GM10248 (cell line): Measurements from ENCODE around the gene TP53I3.

ENCODE experiments used
- CTCF ChIA-PET: fragments of 300-600 bp; sonication (Branson Sonifier 250); formaldehyde crosslinking; extraction: SDS; loops from one replicate; lab custom pipeline; 2021; ENCODE audit warnings: antibody characterized with exemption; lab: Yijun Ruan, JAX
- POLR2A ChIA-PET: fragments of 350-650 bp; sonication (Branson Sonifier 250); formaldehyde crosslinking; extraction: SDS; loops from one replicate; lab custom pipeline; 2020; ENCODE audit warnings: antibody characterized with exemption; lab: Yijun Ruan, JAX
- DNase-seq: peaks from one replicate; pipeline ENCODE4 v3.0.0; 2012; ENCODE audit errors: extremely low spot score
- TF ChIP-seq, protein P1 (sequence below): IDR thresholded peaks from 2 replicates; pipeline ENCODE4 v1.5.1; 2012; ENCODE audit warnings: mild to moderate bottlenecking, low read depth; ENCODE audit errors: extremely low read depth, missing control alignments, control extremely low read depth

TP53I3 gene

DNA sequence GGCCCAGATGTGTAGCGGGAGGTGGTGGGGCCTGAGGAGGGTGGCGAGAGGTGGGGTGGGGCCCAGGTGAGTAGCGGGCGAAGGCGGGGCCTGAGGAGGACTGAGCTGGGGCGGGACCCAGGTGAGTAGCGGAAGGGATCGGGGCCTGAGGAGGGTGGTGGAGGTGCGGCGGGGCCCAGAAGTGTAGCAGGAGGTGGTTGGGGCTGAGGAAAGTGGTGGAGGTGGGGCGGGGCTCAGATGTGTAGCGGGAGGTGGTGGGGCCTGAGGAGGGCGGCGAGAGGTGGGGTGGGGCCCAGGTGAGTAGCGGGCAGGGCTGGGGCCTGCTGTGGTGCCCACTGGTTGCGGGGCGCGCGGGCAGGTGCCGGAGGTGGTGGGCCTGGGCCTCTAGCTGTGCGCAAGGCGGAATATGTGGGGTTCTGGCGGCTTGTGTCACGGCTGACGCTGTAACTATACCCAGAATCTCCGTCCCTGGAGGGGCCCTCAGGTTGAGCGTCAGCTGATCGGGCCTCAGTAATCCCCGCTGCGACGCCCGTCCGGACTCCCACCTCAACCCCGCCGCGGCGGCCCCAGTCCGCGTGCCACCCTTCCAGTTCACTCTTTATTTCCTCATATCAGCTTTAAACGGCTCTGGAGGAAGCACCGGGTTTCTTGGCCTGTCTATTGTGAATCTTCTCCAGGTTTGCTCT lies 7.6 kb downstream of the TP53I3 start:
- ChIA-PET CTCF (interaction anchor here (1.4 to 2.0 kb wide), 5 partner anchors 7 to 252 kb away, joined by 10 to 18 read pairs (median 13); partner anchors contain the start of genes ATAD2B and TP53I3), POLR2A (interaction anchor here (0.6 to 2.1 kb wide), 4 partner anchors 30 to 150 kb away, joined by 3 to 12 read pairs (median 6); partner anchors contain the start of genes ATAD2B, UBXN2A and WDCP)
- TF ChIP-seq, protein P1, sequence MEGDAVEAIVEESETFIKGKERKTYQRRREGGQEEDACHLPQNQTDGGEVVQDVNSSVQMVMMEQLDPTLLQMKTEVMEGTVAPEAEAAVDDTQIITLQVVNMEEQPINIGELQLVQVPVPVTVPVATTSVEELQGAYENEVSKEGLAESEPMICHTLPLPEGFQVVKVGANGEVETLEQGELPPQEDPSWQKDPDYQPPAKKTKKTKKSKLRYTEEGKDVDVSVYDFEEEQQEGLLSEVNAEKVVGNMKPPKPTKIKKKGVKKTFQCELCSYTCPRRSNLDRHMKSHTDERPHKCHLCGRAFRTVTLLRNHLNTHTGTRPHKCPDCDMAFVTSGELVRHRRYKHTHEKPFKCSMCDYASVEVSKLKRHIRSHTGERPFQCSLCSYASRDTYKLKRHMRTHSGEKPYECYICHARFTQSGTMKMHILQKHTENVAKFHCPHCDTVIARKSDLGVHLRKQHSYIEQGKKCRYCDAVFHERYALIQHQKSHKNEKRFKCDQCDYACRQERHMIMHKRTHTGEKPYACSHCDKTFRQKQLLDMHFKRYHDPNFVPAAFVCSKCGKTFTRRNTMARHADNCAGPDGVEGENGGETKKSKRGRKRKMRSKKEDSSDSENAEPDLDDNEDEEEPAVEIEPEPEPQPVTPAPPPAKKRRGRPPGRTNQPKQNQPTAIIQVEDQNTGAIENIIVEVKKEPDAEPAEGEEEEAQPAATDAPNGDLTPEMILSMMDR = no peak

DNA sequence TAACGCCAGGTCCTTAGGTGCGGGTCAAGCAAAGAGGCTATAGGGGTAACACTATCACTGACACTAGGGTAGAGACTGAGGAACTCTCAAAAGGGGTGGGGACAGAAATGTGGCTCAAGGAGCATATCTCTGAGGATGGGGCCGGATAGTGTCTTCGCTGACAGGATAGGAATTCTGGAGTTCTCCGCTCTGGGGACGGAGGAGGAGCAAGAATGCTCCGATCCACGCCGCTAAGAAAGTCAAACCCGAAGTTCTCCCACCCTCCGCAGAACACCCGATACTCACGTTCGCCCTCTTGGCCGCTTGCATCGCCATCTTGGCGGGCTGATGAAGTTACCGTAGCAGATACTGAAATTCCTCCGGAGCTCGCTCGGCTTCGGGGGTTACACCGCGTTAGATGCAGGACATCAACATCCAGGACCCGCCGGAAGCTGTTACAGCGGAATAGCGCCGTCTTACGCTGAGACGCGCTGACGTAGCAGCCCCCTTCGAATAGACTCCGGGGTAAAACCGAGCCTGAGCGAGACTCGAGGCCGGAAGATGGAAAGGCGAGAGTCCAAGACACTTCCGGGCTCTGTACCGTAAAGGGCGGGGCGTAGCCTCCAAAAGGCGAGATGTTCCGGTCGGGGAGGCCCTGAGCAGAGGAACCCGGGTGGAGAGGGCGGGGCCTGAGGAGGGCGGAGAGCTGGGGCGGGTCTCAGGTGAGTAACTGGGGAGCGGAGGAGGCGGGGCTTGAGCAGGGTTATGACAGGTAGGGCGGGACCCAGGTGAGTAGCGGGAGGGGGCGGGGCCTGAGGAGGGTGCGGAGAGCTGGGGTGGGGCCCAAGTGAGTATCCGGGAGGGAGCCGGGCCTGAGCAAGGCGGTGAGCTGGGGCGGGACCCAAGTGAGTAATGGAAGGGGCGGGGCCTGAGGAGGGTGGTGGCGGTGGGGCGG lies 8.5 kb downstream of the TP53I3 start, which contains the start of gene SF3B6:
Gene SF3B6 (minus strand): TSS at position 412 of the 934 bp plus-strand sequence. CDS start 97 bp downstream, at position 315.
- DNase-seq = peak; percentile 95
- ChIA-PET POLR2A (interaction anchor here (0.6 to 2.1 kb wide), 6 partner anchors 11 to 150 kb away, joined by 3 to 12 read pairs (median 4); partner anchors contain the start of genes ATAD2B, UBXN2A and WDCP), CTCF (interaction anchor here (1.0 to 2.0 kb wide), 6 partner anchors 8 to 251 kb away, joined by 4 to 18 read pairs (median 12); partner anchors contain the start of genes ATAD2B and TP53I3)
- TF ChIP-seq, protein P1 = no peak

More for the DNA sequence above, 7.6 kb downstream of the TP53I3 start:
- peak; percentile 24 for DNase-seq

DNA sequence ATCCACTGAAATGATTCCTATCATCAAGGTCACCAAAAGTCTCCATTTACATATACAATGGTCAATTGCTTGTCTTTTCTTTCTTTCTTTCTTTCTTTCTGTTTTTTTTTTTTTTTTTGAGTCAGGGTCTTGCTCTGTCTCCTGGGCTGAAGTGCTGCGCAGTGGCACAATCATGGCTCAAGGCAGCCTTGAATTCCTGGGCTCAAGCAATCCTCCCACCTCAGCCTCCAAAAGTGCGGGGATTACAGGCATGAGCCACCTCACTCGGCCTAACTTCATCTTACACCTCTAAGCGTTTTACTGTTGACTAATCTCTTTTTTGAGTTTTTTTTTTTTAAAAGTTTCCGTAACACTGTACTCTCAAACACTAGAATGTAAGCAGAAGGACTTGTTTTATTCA lies 9.4 kb downstream of the TP53I3 start:
- CTCF ChIA-PET = interaction anchor here (1.9 to 2.0 kb wide), 3 partner anchors 9 to 14 kb away, joined by 11 to 18 read pairs (median 13); partner anchors contain the start of gene TP53I3
- DNase-seq = no peak
- TF ChIP-seq, protein P1 = no peak
- POLR2A ChIA-PET = no interaction called here

DNA sequence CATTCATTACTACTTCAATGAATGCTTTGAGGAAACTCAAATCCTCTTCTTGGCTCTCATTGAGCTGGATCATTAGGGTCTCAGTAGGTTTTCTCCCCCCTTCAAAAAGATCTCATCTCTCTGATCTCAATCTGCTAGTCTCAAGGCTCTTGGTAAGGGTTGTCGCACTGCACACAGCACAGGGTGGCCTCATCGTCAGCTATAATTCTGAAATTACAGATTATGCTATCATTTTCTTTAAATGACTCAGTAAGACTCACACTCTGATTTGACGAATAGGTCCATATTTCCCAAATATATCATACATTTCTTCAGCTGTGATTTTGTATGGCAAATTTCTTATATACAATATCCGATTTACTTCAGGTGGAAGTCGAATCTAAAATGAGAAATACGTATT lies 10.8 kb downstream of the TP53I3 start:
- TF ChIP-seq, protein P1 = no peak
- no peak for DNase-seq
- ChIA-PET POLR2A (no interaction called here), CTCF (interaction anchor here (1.0 to 11.3 kb wide), 6 partner anchors 9 to 249 kb away, joined by 3 to 91 read pairs (median 6); partner anchors contain the start of genes ATAD2B and TP53I3)

DNA sequence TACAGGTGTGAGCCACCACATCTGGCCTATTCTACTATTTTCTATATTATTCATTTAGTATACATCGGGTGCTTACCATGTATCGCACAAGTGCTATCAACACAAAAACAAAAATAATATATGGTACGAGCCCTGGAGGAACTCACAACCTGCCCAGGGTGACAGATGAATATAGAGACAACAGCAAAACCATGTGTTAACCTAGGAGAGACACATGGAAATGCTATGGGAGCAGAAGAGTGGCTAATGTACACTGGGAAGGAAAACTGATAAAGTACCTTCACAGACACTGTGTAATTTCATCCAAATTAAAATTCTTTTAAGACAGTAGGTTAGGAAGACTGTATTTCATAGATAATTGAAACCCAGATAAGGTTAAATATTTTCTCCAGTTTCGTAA lies 12.4 kb downstream of the TP53I3 start:
- POLR2A ChIA-PET = interaction anchor here (1.0 kb wide), 1 partner anchor 12 kb away, joined by 3 read pairs; no protein-coding TSS in a partner anchor
- DNase-seq = no peak
- CTCF ChIA-PET = interaction anchor here (1.0 to 11.3 kb wide), 6 partner anchors 11 to 248 kb away, joined by 3 to 91 read pairs (median 6); partner anchors contain the start of genes ATAD2B and TP53I3
- TF ChIP-seq, protein P1 = no peak

DNA sequence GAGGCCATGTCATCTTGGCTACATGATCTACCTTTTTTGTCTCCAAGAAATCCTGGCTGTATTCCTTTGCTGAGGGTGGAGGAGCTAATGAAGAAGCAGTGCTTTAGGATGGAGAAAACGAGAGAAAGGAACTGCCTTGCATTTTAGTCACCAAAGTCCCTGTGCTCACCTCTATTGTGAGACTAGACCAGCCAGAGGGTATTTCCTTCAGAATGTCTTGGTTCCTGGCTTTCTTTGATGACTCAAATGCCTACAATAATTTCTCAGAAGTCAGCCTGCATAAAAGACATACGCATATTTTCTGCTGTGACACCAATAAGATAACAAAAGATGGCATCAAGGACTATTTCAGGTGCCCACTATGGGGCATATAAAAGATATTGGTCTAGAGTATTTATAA lies 19.3 kb downstream of the TP53I3 start:
- ChIA-PET CTCF (interaction anchor here (0.8 to 11.3 kb wide), 4 partner anchors 11 to 18 kb away, joined by 3 to 91 read pairs (median 8); partner anchors contain the start of genes FKBP1B, SF3B6 and TP53I3), POLR2A (interaction anchor here (0.6 to 1.0 kb wide), 2 partner anchors 11 to 122 kb away, joined by 3 read pairs; partner anchors contain the start of gene SF3B6)

More for the DNA sequence above, 19.3 kb downstream of the TP53I3 start:
- TF ChIP-seq, protein P1 = no peak
- DNase-seq = no peak
